PC-3 (cell line): ENCODE measurements around the gene ZNF22.
A peak's percentile ranks its signal among the peaks of the same experiment; 100 is the strongest.

Experiments
- EZH2 ChIP-seq: fragments of 300-600 bp; sonication (generic); IDR thresholded peaks from one replicate; pipeline ENCODE4 v1.6.1; 2017; ENCODE audit warnings: antibody characterized with exemption, mild to moderate bottlenecking, low read length; ENCODE audit not compliant: unreplicated experiment
- EZH2phosphoT487 ChIP-seq: fragments of 300-600 bp; sonication (generic); IDR thresholded peaks from 2 replicates; pipeline ENCODE4 v1.6.1; 2018; ENCODE audit warnings: mild to moderate bottlenecking, antibody characterized with exemption, low read length, borderline replicate concordance
- TF ChIP-seq, protein P1 (sequence below): fragments of 300-600 bp; sonication (generic); conservative IDR thresholded peaks from 2 replicates; pipeline ENCODE4 v1.5.1; 2017; ENCODE audit warnings: antibody characterized with exemption, low read depth, mild to moderate bottlenecking, low read length

- TF ChIP-seq, protein P1, sequence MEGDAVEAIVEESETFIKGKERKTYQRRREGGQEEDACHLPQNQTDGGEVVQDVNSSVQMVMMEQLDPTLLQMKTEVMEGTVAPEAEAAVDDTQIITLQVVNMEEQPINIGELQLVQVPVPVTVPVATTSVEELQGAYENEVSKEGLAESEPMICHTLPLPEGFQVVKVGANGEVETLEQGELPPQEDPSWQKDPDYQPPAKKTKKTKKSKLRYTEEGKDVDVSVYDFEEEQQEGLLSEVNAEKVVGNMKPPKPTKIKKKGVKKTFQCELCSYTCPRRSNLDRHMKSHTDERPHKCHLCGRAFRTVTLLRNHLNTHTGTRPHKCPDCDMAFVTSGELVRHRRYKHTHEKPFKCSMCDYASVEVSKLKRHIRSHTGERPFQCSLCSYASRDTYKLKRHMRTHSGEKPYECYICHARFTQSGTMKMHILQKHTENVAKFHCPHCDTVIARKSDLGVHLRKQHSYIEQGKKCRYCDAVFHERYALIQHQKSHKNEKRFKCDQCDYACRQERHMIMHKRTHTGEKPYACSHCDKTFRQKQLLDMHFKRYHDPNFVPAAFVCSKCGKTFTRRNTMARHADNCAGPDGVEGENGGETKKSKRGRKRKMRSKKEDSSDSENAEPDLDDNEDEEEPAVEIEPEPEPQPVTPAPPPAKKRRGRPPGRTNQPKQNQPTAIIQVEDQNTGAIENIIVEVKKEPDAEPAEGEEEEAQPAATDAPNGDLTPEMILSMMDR, result peak; percentile 22; the same call in 1 of the 2 replicates
- TF ChIP-seq EZH2 (no peak), EZH2phosphoT487 (no peak)
Measured at GRCh38 chr10:44966816-44967509, 33.8 kb upstream of the ZNF22 start.
